Measurements from ENCODE around the gene LSAMP.

LSAMP gene

GRCh38 chr3:115891006-115891636 is 554.2 kb downstream of the LSAMP start:
- H2AFZ ChIP-seq (ENCODE audit: low read depth, low read length, severe bottlenecking): no peak overlapping the region

GRCh38 chr3:115890579-115890978 is 554.7 kb downstream of the LSAMP start:
- no peaks in the 10 kb centered on the region for H3K27me3 ChIP-seq (ENCODE audit: low read length)
- H3F3A ChIP-seq (ENCODE audit: insufficient read depth): no peaks in the 10 kb centered on the region
- no peaks in the 10 kb centered on the region for H3K9me2 ChIP-seq (replicated peaks; ENCODE audit: insufficient read depth, low read length)
- no peaks in the 10 kb centered on the region for H3K9me3 ChIP-seq (ENCODE audit: insufficient read depth, low read length)
- TF ChIP-seq EZH2phosphoT487 (conservative IDR thresholded peaks at IDR 0.05; ENCODE audit: low read length) (no peak), CTCF (IDR thresholded peaks at IDR 0.05; ENCODE audit: insufficient read depth, low read length, poor library complexity, severe bottlenecking) (no peak)
- H3K79me2 ChIP-seq (ENCODE audit: insufficient read depth, low read length): no peaks in the 10 kb centered on the region
- H3K4me2 ChIP-seq (ENCODE audit: low read depth, low read length, poor library complexity, severe bottlenecking): no peak overlapping the region
- H4K20me1 ChIP-seq (ENCODE audit: low read depth, low read length): no peaks in the 10 kb centered on the region
- no peaks in the 10 kb centered on the region for H3K36me3 ChIP-seq (ENCODE audit: low read length)
- H2AFZ ChIP-seq (ENCODE audit: low read depth, low read length, severe bottlenecking): no peak overlapping the region
- no peak overlapping the region for H3K27ac ChIP-seq (ENCODE audit: low read depth, low read length)
- H3K9ac ChIP-seq (ENCODE audit: low read length): no peak overlapping the region
- no peak overlapping the region for H3K4me3 ChIP-seq (ENCODE audit: insufficient read depth, low read length, poor library complexity, severe bottlenecking)

More at GRCh38 chr3:115891006-115891636, 554.2 kb downstream of the LSAMP start:
- TF ChIP-seq CTCF (IDR thresholded peaks at IDR 0.05; ENCODE audit: insufficient read depth, low read length, poor library complexity, severe bottlenecking): no peak
- TF ChIP-seq EZH2phosphoT487 (conservative IDR thresholded peaks at IDR 0.05; ENCODE audit: low read length): no peak
- Histone ChIP-seq H3K27ac (ENCODE audit: low read depth, low read length) (no peak overlapping the region), H3F3A (ENCODE audit: insufficient read depth) (no peaks in the 10 kb centered on the region), H3K4me2 (ENCODE audit: low read depth, low read length, poor library complexity, severe bottlenecking) (no peak overlapping the region), H3K9me2 (replicated peaks; ENCODE audit: insufficient read depth, low read length) (no peaks in the 10 kb centered on the region), H4K20me1 (ENCODE audit: low read depth, low read length) (no peaks in the 10 kb centered on the region), H3K36me3 (ENCODE audit: low read length) (no peaks in the 10 kb centered on the region), H3K79me2 (ENCODE audit: insufficient read depth, low read length) (no peaks in the 10 kb centered on the region), H3K27me3 (ENCODE audit: low read length) (no peaks in the 10 kb centered on the region), H3K9ac (ENCODE audit: low read length) (no peak overlapping the region), H3K4me3 (ENCODE audit: insufficient read depth, low read length, poor library complexity, severe bottlenecking) (no peak overlapping the region), H3K9me3 (ENCODE audit: insufficient read depth, low read length) (no peaks in the 10 kb centered on the region)

- no peaks in the 10 kb centered on the region for H3K79me2 ChIP-seq (ENCODE audit: insufficient read depth, low read length)
- no peak overlapping the region for H3K9ac ChIP-seq (ENCODE audit: low read length)
- H4K20me1 ChIP-seq (ENCODE audit: low read depth, low read length): no peaks in the 10 kb centered on the region
- no peaks in the 10 kb centered on the region for H3F3A ChIP-seq (ENCODE audit: insufficient read depth)
- no peaks in the 10 kb centered on the region for H3K9me3 ChIP-seq (ENCODE audit: insufficient read depth, low read length)
- TF ChIP-seq CTCF (IDR thresholded peaks at IDR 0.05; ENCODE audit: insufficient read depth, low read length, poor library complexity, severe bottlenecking) (no peak), EZH2phosphoT487 (conservative IDR thresholded peaks at IDR 0.05; ENCODE audit: low read length) (no peak)
- no peaks in the 10 kb centered on the region for H3K9me2 ChIP-seq (replicated peaks; ENCODE audit: insufficient read depth, low read length)
- H3K4me2 ChIP-seq (ENCODE audit: low read depth, low read length, poor library complexity, severe bottlenecking): no peak overlapping the region
- H3K36me3 ChIP-seq (ENCODE audit: low read length): no peaks in the 10 kb centered on the region
- H3K27me3 ChIP-seq (ENCODE audit: low read length): no peaks in the 10 kb centered on the region
- no peak overlapping the region for H3K4me3 ChIP-seq (ENCODE audit: insufficient read depth, low read length, poor library complexity, severe bottlenecking)
- no peak overlapping the region for H2AFZ ChIP-seq (ENCODE audit: low read depth, low read length, severe bottlenecking)
- H3K27ac ChIP-seq (ENCODE audit: low read depth, low read length): no peak overlapping the region
These were observed 559.7 kb downstream of the LSAMP start for GRCh38 chr3:115885621-115886020.
